ENCODE measurements around the gene WNT2.

Gene WNT2

DNA sequence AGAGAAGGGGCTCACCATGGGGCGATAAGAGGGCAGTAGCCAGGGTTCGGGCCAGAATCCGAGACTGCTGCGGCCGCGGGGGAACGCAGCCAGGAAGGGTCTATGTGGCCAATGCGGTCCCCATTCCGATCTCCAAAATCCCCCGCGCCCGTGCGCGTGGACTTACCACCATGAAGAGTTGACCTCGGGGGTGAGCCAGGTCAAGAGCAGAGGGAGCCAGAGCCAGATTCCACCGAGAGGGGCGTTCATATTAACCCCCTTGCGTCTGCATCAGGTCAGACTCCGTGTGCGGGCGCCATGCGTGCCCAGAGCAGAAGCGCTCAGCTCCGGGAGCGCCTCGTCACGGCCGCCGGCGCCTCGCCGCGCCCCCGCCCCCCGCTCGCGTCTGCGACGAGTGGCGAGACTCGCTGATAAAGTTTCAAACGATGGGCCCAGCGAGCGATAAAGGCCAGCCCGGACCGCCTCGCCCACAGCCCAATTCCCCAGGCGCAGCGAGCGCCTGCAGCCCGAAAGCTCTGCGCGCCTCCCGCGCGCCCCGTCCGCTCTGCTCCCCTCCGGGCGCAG, at the start of gene WNT2:
Gene WNT2 (minus strand): TSS at position 318 of the 564 bp plus-strand sequence. CDS start 69 bp downstream, at position 249.
- DNase-seq: no peak

- no peak for DNase-seq
These were observed 49.2 kb upstream of the WNT2 start for GRCh38 chr7:117372073-117372472.

- no peak for DNase-seq
These were observed 41.7 kb upstream of the WNT2 start for GRCh38 chr7:117364339-117365080.

DNA sequence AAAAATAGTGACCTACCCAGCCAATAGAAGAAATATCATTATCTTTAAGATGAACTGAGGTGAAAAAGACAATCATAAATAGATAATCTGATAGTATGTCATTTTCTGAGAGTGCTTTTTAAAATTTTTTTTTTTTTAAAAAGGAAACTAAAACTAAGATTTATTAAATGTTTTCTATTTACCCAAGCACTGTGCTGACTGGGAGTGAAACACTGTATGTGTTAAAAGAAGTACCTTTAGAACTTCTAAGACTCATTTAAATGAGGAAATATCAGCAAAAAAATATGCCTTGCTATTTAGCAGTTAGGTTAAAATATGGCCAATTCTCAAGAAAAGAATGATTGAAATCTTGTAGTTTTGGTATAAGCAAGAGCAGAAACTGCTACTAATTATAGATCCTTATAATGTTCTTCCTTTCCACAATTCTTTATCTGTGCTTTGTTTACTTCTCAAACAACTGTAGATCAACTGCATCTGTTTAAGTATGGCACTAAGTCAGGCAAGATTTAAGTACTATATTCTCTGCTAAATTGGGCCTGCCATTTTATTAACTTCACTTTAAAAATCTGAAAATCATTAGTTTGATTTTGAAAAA, 39.5 kb upstream of the WNT2 start:
- DNase-seq: no peak

GRCh38 chr7:117350027-117350426, 27.2 kb upstream of the WNT2 start:
- no peak for DNase-seq

- DNase-seq: no peak
These were observed 26.7 kb upstream of the WNT2 start for GRCh38 chr7:117349570-117349969.

GRCh38 chr7:117347962-117348672, 25.3 kb upstream of the WNT2 start:
- DNase-seq: no peak

DNA sequence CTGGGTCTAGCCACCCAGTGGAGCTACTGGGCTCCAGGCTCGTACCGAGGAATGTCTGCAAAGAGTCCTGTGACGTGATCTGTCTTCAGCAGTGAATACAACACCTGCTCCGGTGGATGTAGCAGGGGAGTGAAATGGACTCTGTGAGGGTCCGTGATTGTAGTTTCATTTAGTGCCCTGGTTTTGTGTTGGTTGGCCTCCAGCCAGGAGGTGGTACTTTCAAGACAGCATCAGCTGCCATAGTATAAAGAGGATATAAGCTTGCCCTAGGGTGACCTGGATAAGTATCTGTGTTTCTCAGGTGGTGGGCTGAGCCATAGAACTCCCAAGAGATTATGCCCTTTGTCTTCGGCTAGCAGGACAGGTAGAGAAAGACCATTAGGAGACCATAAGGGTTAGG, 24.6 kb upstream of the WNT2 start:
- DNase-seq: no peak

GRCh38 chr7:117346161-117346560, 23.3 kb upstream of the WNT2 start:
- no peak for DNase-seq

GRCh38 chr7:117338020-117338419, 15.2 kb upstream of the WNT2 start:
- no peak for DNase-seq

DNA sequence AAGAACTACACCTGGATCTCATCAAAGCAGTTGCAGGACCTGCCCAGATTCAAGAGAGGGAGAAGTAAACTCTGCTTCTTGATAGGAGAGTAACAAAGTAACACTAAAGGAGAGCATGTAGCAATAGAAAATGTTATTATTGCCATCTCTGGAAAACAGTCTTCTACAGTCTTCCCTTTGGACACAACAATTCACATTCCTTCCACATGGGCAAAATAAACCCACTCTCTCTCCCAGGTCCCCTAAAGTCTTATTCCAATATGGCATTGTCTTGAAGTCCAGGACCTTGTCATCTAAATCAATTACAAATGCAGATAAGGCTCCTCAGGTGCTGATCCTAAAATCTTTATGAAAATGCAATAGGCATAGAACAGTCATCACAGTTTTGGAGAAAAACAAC, 10.3 kb upstream of the WNT2 start:
- DNase-seq: no peak

DNA sequence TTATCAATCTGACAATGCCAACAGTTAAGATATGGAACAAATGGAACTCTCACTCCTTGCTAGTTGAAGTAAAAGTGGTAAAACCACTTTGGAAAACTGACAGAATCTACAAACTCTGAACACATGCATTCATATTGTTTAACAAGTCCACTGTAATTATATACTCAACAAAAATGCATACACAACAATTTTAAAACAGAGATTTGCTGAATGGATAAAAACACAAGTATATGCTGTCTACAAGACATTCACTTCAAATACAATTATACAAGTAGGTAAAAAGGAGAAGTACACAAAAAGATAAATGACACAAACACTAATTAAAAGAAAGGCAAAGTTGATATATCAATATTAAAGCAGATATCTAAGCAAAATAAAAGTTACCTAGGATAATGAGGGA, 9.2 kb upstream of the WNT2 start:
- DNase-seq: no peak

DNA sequence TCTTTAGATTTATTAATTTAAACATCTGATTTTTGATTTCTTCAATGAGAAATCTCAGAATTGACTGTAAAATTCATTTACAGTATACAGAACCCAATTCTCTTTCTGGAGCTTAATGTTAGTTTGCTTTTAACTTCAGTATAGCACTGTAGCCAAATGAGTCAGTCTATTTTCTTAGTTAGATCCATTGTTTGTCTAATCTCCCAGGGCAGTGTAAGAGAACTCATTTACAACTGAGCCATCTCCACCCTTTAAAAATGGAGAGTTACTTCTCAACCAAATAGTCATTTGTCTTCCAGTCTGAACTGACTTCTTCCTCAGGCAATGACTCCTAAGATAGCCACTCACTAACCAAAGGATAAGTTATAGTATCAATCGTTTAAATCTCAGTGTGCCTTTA, 3.0 kb upstream of the WNT2 start:
- no peak for DNase-seq

- no peak for DNase-seq
These were observed 2.1 kb upstream of the WNT2 start for GRCh38 chr7:117324960-117325359.

- DNase-seq: no peak
These were observed 1.2 kb upstream of the WNT2 start for GRCh38 chr7:117323851-117324711.

- no peak for DNase-seq
These were observed 520 bp upstream of the WNT2 start for GRCh38 chr7:117323305-117323850.

- DNase-seq: no peak
These were observed 2.3 kb downstream of the WNT2 start for GRCh38 chr7:117320523-117320922.

DNA sequence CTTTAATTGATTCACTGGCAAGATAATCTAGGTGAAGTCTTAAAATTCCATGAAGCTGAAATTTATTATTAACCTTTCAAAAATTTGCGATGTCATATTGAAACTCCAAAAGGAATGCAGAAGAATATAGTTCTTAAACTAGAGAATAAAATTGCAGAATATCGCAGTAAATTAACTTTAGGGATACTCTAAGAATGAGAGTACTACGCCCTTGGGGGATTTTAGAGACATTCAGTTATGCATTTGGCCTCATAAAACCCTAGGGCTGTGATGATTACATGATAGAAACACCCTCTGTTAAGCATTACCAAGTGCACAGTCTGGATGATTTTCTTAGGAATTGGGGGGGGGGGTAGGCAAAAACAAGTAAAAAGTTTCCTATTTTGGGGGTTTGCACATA, 3.7 kb downstream of the WNT2 start:
- DNase-seq: no peak

- no peak for DNase-seq
These were observed 9.3 kb downstream of the WNT2 start for GRCh38 chr7:117313582-117313981.

- DNase-seq: no peak
These were observed 10.0 kb downstream of the WNT2 start for GRCh38 chr7:117312593-117313580.

DNA sequence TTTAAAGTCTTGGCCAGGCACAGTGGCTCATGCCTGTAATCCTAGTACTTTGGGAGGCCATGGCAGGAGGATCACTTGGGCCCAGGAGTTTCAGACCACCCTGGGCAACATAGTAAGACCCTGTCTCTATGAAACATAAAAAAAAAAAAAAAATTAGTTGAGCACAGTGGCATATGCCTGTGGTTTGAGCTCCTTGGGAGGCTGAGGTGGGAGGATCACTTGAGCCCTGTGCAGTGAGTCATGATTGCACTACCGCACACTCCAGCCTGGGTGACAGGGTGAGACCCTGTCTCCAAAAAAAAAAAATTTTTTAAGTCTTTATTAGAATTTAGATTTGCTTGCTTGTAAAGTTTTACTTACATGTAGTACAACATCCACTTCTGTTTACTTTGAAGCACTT, 14.0 kb downstream of the WNT2 start:
- DNase-seq: no peak
